ENCODE data around the gene PLCB1.

DNA sequence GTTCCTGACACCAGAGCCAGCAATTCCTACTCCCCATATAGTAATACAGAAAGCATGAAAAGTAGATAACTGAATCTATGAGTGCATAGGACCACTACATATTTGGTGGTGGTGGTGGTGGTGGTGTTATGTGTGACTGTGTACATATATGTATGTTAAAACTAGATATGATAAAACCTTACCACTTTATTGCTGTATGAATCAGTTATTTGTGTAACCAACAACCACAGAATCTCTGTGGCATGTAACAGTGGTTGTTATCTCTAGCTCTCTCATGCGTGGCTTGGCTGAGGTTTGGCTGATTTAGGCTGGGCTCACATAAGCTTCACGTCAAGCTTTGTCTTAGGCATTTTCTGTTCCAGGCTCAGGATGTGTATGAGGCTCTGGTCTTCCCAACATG lies 55.7 kb downstream of the PLCB1 start:
- no peak for TF ChIP-seq EZH2 (IDR thresholded peaks at IDR 0.05; ENCODE audit: borderline replicate concordance, low read depth, low read length, poor library complexity, severe bottlenecking)
- TF ChIP-seq, protein P1, sequence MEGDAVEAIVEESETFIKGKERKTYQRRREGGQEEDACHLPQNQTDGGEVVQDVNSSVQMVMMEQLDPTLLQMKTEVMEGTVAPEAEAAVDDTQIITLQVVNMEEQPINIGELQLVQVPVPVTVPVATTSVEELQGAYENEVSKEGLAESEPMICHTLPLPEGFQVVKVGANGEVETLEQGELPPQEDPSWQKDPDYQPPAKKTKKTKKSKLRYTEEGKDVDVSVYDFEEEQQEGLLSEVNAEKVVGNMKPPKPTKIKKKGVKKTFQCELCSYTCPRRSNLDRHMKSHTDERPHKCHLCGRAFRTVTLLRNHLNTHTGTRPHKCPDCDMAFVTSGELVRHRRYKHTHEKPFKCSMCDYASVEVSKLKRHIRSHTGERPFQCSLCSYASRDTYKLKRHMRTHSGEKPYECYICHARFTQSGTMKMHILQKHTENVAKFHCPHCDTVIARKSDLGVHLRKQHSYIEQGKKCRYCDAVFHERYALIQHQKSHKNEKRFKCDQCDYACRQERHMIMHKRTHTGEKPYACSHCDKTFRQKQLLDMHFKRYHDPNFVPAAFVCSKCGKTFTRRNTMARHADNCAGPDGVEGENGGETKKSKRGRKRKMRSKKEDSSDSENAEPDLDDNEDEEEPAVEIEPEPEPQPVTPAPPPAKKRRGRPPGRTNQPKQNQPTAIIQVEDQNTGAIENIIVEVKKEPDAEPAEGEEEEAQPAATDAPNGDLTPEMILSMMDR (conservative IDR thresholded peaks at IDR 0.05; ENCODE audit: low read depth, low read length), result no peak
